HG03159 (cell line): Measurements from ENCODE around the gene SEMG1.

Source experiments
- ATAC-seq: cut with Tn5 transposase; IDR thresholded peaks from one replicate; pipeline ENCODE4 v1.9.1; 2021; ENCODE audit warnings: mild to moderate bottlenecking, moderate library complexity; ENCODE audit not compliant: unreplicated experiment

The SEMG1 gene

GRCh38 chr20:45218636-45219035 lies 11.8 kb downstream of the SEMG1 start:
- no peak for ATAC-seq

- no peak for ATAC-seq
Observed at GRCh38 chr20:45221076-45221475, 14.2 kb downstream of the SEMG1 start, which contains the start of gene SEMG2. Gene SEMG2, plus strand, starts transcription at chr20:45221373. Its CDS starts 17 bp downstream, at chr20:45221390.

- ATAC-seq, result no peak
Observed at GRCh38 chr20:45223136-45223535, 16.3 kb downstream of the SEMG1 start.

GRCh38 chr20:45226287-45226686 lies 19.5 kb downstream of the SEMG1 start:
- no peak for ATAC-seq

GRCh38 chr20:45229264-45230056 lies 22.6 kb downstream of the SEMG1 start:
- no peak for ATAC-seq

- no peak for ATAC-seq
Observed at GRCh38 chr20:45230631-45231030, 23.8 kb downstream of the SEMG1 start.

GRCh38 chr20:45235995-45236394 lies 29.2 kb downstream of the SEMG1 start:
- no peak for ATAC-seq

GRCh38 chr20:45238139-45238538 lies 31.3 kb downstream of the SEMG1 start:
- no peak for ATAC-seq

- no peak for ATAC-seq
Observed at GRCh38 chr20:45246109-45246508, 39.3 kb downstream of the SEMG1 start.

- ATAC-seq, result no peak
Observed at GRCh38 chr20:45247865-45248264, 41.0 kb downstream of the SEMG1 start.

GRCh38 chr20:45248609-45249008 lies 41.8 kb downstream of the SEMG1 start:
- ATAC-seq, result no peak

GRCh38 chr20:45251884-45252560 lies 45.2 kb downstream of the SEMG1 start:
- no peak for ATAC-seq

GRCh38 chr20:45253261-45253660 lies 46.4 kb downstream of the SEMG1 start:
- no peak for ATAC-seq

- no peak for ATAC-seq
Observed at GRCh38 chr20:45254383-45255262, 47.8 kb downstream of the SEMG1 start, which contains the start of gene SLPI. Gene SLPI, minus strand, starts transcription at chr20:45254564. Its CDS starts 21 bp downstream, at chr20:45254543.

- no peak for ATAC-seq
Observed at GRCh38 chr20:45257161-45257560, 50.3 kb downstream of the SEMG1 start.

GRCh38 chr20:45257711-45258110 lies 50.9 kb downstream of the SEMG1 start:
- ATAC-seq, result no peak

- no peak for ATAC-seq
Observed at GRCh38 chr20:45258259-45258658, 51.4 kb downstream of the SEMG1 start.

GRCh38 chr20:45258664-45259063 lies 51.8 kb downstream of the SEMG1 start:
- ATAC-seq, result no peak
